ENCODE results near the gene LEUTX. TPM values are rescaled to one million over a fixed set of nuclear protein-coding genes. Genes with fewer than 3 reads are reported as not detected.

The LEUTX gene, protein sequence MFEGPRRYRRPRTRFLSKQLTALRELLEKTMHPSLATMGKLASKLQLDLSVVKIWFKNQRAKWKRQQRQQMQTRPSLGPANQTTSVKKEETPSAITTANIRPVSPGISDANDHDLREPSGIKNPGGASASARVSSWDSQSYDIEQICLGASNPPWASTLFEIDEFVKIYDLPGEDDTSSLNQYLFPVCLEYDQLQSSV
- total RNA-seq (ENCODE audit: low replicate concordance) = not detected in 2 replicates

DNA sequence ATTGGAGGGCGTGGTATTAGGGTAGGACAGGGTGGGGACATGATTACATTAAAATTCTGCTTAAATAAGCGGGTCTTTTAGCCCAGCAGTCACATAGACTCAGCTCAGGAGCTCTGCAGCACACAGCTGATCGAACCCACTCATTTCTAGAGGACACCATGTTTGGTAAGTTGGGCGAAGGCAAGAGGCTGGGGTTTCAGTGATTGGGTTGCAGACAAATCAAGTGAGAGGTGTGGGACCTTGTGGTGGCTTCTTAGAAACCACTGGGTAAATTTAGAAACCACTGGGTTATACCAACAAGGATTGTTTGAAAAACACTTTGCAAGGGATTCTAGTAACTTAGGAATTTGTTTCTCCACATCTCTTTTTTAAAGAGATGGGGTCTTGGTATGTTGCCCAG is at the start of gene LEUTX:
Gene LEUTX (plus strand): TSS at position 92 of the 400 bp plus-strand sequence. CDS start 67 bp downstream, at position 159.
- Histone ChIP-seq H2AFZ (replicated peaks) (no peak within 1 kb of the TSS), H3K27ac (no peak within 1 kb of the TSS), H3K9ac (no peak within 1 kb of the TSS), H3K9me3 (ENCODE audit: low read depth) (no peaks in the 10 kb centered on the region), H3F3A (ENCODE audit: low read depth) (no peaks in the 10 kb centered on the region), H4K20me1 (ENCODE audit: low read depth) (no peaks in the 10 kb centered on the region), H3K4me3 (no peak within 1 kb of the TSS), H3K27me3 (no peaks in the 10 kb centered on the region), H3K4me2 (no peak within 1 kb of the TSS), H3K4me1 (no peaks in the 10 kb centered on the region), H3K79me2 (ENCODE audit: low read depth) (no peaks in the 10 kb centered on the region), H3K36me3 (no peaks in the 10 kb centered on the region)
- TF ChIP-seq, protein P1, sequence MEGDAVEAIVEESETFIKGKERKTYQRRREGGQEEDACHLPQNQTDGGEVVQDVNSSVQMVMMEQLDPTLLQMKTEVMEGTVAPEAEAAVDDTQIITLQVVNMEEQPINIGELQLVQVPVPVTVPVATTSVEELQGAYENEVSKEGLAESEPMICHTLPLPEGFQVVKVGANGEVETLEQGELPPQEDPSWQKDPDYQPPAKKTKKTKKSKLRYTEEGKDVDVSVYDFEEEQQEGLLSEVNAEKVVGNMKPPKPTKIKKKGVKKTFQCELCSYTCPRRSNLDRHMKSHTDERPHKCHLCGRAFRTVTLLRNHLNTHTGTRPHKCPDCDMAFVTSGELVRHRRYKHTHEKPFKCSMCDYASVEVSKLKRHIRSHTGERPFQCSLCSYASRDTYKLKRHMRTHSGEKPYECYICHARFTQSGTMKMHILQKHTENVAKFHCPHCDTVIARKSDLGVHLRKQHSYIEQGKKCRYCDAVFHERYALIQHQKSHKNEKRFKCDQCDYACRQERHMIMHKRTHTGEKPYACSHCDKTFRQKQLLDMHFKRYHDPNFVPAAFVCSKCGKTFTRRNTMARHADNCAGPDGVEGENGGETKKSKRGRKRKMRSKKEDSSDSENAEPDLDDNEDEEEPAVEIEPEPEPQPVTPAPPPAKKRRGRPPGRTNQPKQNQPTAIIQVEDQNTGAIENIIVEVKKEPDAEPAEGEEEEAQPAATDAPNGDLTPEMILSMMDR (IDR thresholded peaks at IDR 0.05) = no peak
- Mint-ChIP-seq H3K27me3 (ENCODE audit: insufficient read depth, low read depth) (peaks cover 4% of the 10 kb centered on the region), H3K4me3 (no peak within 1 kb of the TSS), H3K27ac (no peak within 1 kb of the TSS), H3K36me3 (no peaks in the 10 kb centered on the region), H3K4me1 (no peaks in the 10 kb centered on the region), H3K9me3 (no peaks in the 10 kb centered on the region)
- DNase-seq (ENCODE audit: low spot score) = no peak

DNA sequence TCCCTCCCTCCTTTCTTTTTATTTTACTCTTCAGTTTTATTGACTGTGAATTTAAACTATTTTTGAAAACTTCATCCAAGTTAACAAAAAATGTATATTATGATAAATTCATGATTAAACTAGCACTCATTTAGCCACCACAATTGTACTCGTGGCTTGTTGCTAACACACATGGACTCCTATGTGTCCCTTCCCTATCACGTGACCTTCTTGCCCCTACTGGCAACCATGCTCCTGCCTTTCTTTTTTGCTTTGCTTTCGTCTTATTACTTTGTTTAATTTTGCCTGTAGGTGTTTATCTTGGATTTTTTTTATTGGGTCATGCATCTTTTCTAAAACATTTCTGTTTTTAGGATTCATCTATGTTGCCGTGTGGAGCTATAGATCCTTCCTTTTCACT is 49.1 kb upstream of the LEUTX start:
- H3K9me3 ChIP-seq (ENCODE audit: low read depth) = no peaks in the 10 kb centered on the region
- H3K4me1 ChIP-seq = no peaks in the 10 kb centered on the region
- H2AFZ ChIP-seq (replicated peaks) = no peak overlapping the region
- H3K79me2 ChIP-seq (ENCODE audit: low read depth) = no peaks in the 10 kb centered on the region
- TF ChIP-seq, protein P1 (IDR thresholded peaks at IDR 0.05) = no peak
- no peak for TF ChIP-seq EZH2 (IDR thresholded peaks at IDR 0.05)
- TF ChIP-seq EZH2phosphoT487 (IDR thresholded peaks at IDR 0.05) = no peak
- DNase-seq (ENCODE audit: low spot score) = no peak
- no peak overlapping the region for H3K4me2 ChIP-seq
- no peaks in the 10 kb centered on the region for H3K36me3 Mint-ChIP-seq
- H3K27me3 ChIP-seq = no peaks in the 10 kb centered on the region
- H3K9ac ChIP-seq = no peak overlapping the region
- no peaks in the 10 kb centered on the region for H3F3A ChIP-seq (ENCODE audit: low read depth)
- H4K20me1 ChIP-seq (ENCODE audit: low read depth) = no peaks in the 10 kb centered on the region
- no peaks in the 10 kb centered on the region for H3K9me3 Mint-ChIP-seq
- H3K4me3 Mint-ChIP-seq = no peak overlapping the region
- no peak overlapping the region for H3K27ac ChIP-seq
- peaks cover 5% of the 10 kb centered on the region for H3K27me3 Mint-ChIP-seq (ENCODE audit: insufficient read depth, low read depth)
- no peak overlapping the region for H3K27ac Mint-ChIP-seq
- no peak overlapping the region for H3K4me3 ChIP-seq
- H3K4me1 Mint-ChIP-seq = no peaks in the 10 kb centered on the region
- H3K36me3 ChIP-seq = no peaks in the 10 kb centered on the region

DNA sequence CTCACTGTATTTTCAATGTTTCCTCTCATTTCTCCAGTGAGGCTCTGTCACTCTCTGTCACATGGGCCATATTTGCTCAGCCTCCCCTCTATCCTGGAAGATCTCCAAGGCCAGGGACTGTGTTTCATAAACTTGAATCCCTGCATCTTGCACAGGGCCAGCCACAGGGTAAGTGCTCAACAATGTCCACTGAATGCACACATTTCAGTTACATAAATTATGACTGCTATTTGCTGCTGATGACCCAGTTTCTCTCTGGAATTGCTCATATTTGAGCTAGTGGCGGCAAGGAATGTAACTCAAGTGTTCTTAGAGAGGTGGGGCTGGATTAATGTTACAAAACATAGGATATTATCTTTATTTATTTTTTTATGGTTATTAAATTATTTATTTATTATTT is 47.0 kb upstream of the LEUTX start:
- no peaks in the 10 kb centered on the region for H4K20me1 ChIP-seq (ENCODE audit: low read depth)
- Mint-ChIP-seq H3K27ac (no peak overlapping the region), H3K4me1 (no peaks in the 10 kb centered on the region), H3K9me3 (no peaks in the 10 kb centered on the region), H3K36me3 (no peaks in the 10 kb centered on the region), H3K4me3 (no peak overlapping the region), H3K27me3 (ENCODE audit: insufficient read depth, low read depth) (peaks cover 5% of the 10 kb centered on the region)
- H2AFZ ChIP-seq (replicated peaks) = no peak overlapping the region
- DNase-seq (ENCODE audit: low spot score) = no peak
- no peak overlapping the region for H3K4me3 ChIP-seq
- TF ChIP-seq, protein P1 (IDR thresholded peaks at IDR 0.05) = no peak
- TF ChIP-seq EZH2phosphoT487 (IDR thresholded peaks at IDR 0.05) (no peak), EZH2 (IDR thresholded peaks at IDR 0.05) (no peak)
- no peaks in the 10 kb centered on the region for H3K36me3 ChIP-seq
- no peak overlapping the region for H3K9ac ChIP-seq
- no peaks in the 10 kb centered on the region for H3K4me1 ChIP-seq
- H3K27ac ChIP-seq = no peak overlapping the region
- H3K4me2 ChIP-seq = no peak overlapping the region
- H3K9me3 ChIP-seq (ENCODE audit: low read depth) = no peaks in the 10 kb centered on the region
- no peaks in the 10 kb centered on the region for H3F3A ChIP-seq (ENCODE audit: low read depth)
- no peaks in the 10 kb centered on the region for H3K79me2 ChIP-seq (ENCODE audit: low read depth)
- H3K27me3 ChIP-seq = no peaks in the 10 kb centered on the region

Measured in neural progenitor cell (in vitro differentiated cells).